HepG2 (cell line): ENCODE results near the gene ADAMTS2. TPM values are rescaled to one million over a fixed set of nuclear protein-coding genes. Genes with fewer than 3 reads are reported as not detected.
A peak's percentile ranks its signal among the peaks of the same experiment; 100 is the strongest.

Source experiments
- BHLHE40 ChIP-seq: IDR thresholded peaks from 2 replicates; pipeline ENCODE4 v1.6.1; 2011; ENCODE audit warnings: low read length, improper control_type of control experiment
- CTCF ChIP-seq: sonication (generic); formaldehyde crosslinking; IDR thresholded peaks from 2 replicates; pipeline ENCODE4 v1.5.0; 2020; ENCODE audit warnings: mild to moderate bottlenecking, missing genetic modification reagents, moderate library complexity
- FOXM1 ChIP-seq: sonication (generic); formaldehyde crosslinking; IDR thresholded peaks from 2 replicates; pipeline ENCODE4 v1.5.0; 2020; ENCODE audit warnings: missing genetic modification reagents
- SSRP1 ChIP-seq: IDR thresholded peaks from 2 replicates; pipeline ENCODE4 v1.6.1; 2016; ENCODE audit warnings: control low read depth
- ZFP62 ChIP-seq: sonication (generic); formaldehyde crosslinking; IDR thresholded peaks from 2 replicates; pipeline ENCODE4 v1.4.0; 2020; ENCODE audit warnings: missing genetic modification reagents
- ZNF740 ChIP-seq: sonication (generic); formaldehyde crosslinking; IDR thresholded peaks from 2 replicates; pipeline ENCODE4 v1.4.0; 2020; ENCODE audit warnings: missing genetic modification reagents
- polyA plus RNA-seq, 8 experiments: library from polyadenylated mRNA; depleted of rRNA in 3 of 8; stranded (reverse) in 7 of 8; unstranded in 1 of 8; fragments of >200 nt; fragmentation: Illumina TruSeq in 4 of 8; extraction: Trizol in 4 of 8; gene quantifications; 2 replicates each; pipeline versions ENCODE4 v1.2.1 to v1.2.3, GENCODE V29; 2011 to 2016; ENCODE audit warnings: low read depth in 4 of 8, missing spikeins in 1 of 8, mixed read lengths in 1 of 8; ENCODE audit not compliant: insufficient read depth in 1 of 8
- total RNA-seq, 5 experiments: library from RNA; depleted of rRNA; stranded (reverse); fragments of >200 nt; fragmentation: Illumina TruSeq; extraction: Trizol; gene quantifications; 2 replicates each; pipeline ENCODE4 v1.2.3, GENCODE V29; 2016; ENCODE audit warnings: low read depth in 1 of 5
- TF ChIP-seq, protein P1 (sequence below): sonication (generic); formaldehyde crosslinking; IDR thresholded peaks from 2 replicates; pipeline ENCODE4 v1.4.0; 2020; ENCODE audit warnings: missing genetic modification reagents
- TF ChIP-seq, protein P2 (sequence below): sonication (generic); formaldehyde crosslinking; IDR thresholded peaks from 2 replicates; pipeline ENCODE4 v1.9.0; 2021; ENCODE audit warnings: missing genetic modification reagents, borderline replicate concordance

The ADAMTS2 gene
- total and polyA plus RNA-seq, 2 of the 13 experiments (the other 11 are each of a cell fraction or from before 2014, with no cell fraction given), result 0.24 to 3.5 TPM

DNA sequence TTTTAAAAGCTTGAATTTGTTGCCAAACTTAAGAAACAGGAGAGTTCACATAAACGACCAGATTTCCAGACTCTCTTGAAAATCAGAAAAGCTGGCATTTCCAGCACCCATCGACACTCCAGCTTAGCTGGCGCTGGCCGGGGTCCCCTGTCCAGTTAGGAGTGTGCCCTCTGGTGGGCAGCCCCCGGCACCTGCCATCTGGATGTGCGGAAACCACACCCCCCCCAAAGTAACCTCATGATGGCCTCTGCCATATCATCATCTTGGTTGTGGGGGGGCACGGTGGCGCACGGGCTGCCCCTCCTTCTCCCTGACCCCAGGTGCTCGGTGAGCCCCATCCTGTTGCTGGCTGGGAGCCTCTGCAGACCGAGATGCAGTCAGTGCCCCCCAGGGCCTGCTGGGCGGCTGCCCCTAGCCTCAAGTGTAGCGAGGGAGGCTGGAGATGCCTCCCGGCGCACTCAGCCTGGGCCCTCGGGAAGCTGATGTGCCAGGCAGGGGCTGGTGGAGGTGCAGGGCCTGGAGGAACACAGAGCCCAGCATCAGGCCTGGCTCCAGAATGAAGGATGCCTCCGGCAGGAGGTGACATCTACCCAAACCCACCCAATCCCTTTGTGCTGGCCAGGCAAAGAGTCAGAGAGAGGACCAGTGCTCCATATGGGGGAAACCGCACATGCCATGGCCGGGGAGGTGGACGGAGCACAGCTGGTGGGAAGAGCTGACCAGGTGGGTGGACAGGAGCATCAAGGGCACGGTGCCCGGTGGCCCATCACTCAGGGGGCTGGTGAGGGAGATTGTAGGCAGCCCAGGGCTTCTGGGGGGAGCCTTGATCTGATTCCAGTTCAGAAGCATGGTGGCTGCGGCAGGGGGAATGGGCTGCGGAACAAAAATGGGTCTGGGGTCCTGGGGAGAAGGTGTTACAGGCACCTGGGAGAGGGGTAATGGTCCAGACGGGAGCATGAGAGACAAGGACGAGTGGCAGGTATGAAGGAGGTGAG, 70.6 kb downstream of the ADAMTS2 start (continued):
- TF ChIP-seq BHLHE40, result no peak
- no peak for TF ChIP-seq FOXM1 (CRISPR knock-in tag)
- TF ChIP-seq ZFP62 (CRISPR knock-in tag), result no peak
- TF ChIP-seq SSRP1 (CRISPR knock-in tag), result no peak
- TF ChIP-seq ZNF740, result peak; percentile 57; the same call in 1 of the 2 replicates
- TF ChIP-seq, protein P1, sequence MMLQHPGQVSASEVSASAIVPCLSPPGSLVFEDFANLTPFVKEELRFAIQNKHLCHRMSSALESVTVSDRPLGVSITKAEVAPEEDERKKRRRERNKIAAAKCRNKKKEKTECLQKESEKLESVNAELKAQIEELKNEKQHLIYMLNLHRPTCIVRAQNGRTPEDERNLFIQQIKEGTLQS (CRISPR knock-in tag), result no peak
- TF ChIP-seq, protein P2, sequence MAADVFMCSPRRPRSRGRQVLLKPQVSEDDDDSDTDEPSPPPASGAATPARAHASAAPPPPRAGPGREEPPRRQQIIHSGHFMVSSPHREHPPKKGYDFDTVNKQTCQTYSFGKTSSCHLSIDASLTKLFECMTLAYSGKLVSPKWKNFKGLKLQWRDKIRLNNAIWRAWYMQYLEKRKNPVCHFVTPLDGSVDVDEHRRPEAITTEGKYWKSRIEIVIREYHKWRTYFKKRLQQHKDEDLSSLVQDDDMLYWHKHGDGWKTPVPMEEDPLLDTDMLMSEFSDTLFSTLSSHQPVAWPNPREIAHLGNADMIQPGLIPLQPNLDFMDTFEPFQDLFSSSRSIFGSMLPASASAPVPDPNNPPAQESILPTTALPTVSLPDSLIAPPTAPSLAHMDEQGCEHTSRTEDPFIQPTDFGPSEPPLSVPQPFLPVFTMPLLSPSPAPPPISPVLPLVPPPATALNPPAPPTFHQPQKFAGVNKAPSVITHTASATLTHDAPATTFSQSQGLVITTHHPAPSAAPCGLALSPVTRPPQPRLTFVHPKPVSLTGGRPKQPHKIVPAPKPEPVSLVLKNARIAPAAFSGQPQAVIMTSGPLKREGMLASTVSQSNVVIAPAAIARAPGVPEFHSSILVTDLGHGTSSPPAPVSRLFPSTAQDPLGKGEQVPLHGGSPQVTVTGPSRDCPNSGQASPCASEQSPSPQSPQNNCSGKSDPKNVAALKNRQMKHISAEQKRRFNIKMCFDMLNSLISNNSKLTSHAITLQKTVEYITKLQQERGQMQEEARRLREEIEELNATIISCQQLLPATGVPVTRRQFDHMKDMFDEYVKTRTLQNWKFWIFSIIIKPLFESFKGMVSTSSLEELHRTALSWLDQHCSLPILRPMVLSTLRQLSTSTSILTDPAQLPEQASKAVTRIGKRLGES, result no peak
- peak; percentile 54 for TF ChIP-seq CTCF (CRISPR knock-in tag)
